Stimulated activated CD4-positive, alpha-beta T cell treated with anti-CD3 and anti-CD28 coated beads, TNF-alpha, amount 100 ng/mL, for 1 hour (primary cell): ENCODE data around the gene SLC38A9.
"Not testable (repeated sequence)": the region's sequence is repeated elsewhere in the genome, so short reads cannot be mapped to it uniquely, and the experiment has no call there.

Experiments used
- DNase-seq, 3 donors: peaks; one replicate each; pipeline ENCODE4 v3.0.0-alpha.2; 2020; ENCODE audit warnings: low read depth in 3 of 3, low spot score in 1 of 3

The SLC38A9 gene

DNA sequence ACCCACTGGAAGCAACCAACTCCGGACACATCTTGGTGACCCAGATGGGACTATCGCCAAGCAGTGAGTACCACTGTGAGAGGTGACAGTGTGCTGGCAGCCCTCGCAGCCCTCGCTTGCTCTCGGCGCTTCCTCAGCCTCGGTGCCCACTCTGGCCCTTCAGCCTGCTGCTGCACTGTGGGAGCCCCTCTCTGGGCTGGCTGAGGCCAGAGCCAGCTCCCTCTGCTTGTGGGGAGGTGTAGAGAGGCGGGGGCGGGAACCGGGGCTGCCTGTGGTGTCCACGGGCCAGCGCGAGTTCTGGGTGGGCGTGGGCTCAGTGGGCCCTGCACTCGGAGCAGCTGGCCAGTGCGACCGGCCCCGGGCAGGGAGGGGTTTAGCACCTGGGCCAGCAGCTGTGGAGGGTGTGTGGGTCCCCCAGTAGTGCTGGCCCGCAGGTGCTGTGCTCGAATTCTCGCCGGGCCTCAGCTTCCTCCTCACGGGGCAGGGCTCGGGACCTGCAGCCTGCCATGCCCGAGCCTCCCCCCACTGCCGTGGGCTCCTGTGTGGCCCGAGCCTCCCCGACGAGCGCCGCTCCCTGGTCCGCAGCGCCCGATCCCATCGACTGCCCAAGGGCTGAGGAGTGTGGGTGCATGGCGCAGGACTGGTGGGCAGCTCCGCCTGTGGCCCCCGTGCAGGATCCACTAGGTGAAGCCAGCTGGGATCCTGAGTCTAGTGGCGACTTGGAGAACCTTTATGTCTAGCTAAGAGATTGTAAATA, 98.8 kb downstream of the SLC38A9 start:
- DNase-seq = no peak

DNA sequence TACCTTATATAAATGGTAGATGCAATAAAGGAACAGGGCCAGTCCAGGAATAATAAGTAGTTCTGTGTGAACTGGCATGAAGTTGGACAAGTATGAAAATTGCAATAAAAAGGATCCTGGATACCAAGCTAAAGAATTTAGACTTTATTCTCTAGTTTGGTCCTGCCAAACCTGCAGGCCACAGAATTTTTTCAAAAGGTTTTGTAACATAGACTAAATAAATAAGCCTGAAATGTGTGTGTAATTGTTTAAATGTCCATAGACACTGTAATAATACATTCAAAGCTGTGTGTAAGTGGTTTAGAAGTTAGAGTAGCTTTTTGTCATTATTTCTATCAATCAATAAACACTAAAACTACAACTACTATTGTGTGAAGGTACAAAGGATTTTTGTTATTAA, 101.6 kb downstream of the SLC38A9 start:
- DNase-seq = no peak

DNA sequence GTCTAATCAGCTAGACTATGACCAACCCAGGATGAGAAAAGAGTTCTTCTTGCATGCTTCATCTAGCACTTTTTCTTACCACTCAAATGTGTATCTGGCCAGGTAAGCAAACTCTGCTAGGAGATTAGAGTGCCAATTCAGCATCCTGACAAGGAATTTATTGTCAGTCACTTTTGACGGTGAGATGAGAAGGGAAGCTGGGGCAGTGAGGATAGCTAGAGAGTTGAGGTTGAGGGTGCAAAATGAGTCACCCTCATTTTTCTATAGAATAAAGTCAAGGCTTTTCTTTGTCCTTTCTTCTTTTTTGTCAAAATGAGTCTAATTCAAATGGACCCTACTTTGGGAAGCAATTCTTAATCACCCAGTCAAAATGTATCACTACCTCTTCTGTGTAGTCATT, 102.7 kb downstream of the SLC38A9 start:
- DNase-seq = no peak

DNA sequence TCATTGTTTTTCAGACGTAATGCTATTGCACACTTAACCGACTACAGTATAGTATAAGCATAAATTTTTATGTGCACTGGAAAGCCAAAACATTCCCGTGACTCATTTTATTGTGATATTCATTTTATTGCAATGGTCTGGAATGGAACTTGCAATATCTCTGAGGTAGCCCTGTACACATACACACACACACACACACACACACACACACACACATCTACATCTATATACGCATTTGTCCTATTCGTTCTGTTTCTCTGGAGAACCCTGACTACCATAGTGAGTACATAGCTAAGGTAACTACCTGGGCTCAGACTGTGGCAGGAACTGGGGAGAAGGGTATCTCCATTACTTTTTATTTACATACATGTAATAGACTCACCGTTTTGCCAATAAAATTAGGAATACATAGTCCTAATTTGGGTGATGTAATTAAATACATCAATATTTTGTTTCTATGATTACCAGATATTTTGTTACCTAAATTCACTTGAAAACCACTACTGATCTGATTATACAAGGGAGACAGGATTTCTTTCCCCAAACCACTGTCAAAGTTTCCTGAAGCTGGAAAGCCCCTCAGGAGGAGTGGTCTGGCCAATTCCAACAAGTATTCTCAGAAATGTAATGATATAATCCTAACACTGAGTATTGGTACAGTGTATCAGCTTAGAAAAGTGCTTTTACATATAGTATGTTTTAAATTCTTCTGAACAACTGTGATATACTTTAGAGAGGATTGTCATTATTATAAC, 103.4 kb downstream of the SLC38A9 start:
- no peak for DNase-seq

DNA sequence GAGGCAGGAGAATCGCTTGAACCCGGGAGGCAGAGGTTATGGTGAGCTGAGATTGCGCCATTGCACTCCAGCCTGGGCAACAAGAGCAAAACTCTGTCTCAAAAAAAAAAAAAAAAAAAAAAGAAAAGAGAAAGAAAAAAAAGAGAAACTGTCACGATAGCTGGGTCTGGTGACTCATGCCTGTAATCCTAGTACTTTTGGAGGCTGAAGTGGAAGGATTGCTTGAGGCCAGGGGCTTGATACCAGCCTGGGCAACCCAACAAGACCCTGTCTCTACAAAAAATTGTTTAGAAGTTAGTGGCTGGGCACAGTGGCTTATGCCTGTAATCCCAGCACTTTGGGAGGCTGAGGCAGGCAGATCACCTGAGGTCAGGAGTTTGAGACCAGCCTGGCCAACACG, 104.8 kb downstream of the SLC38A9 start:
- DNase-seq = not testable (repeated sequence)

DNA sequence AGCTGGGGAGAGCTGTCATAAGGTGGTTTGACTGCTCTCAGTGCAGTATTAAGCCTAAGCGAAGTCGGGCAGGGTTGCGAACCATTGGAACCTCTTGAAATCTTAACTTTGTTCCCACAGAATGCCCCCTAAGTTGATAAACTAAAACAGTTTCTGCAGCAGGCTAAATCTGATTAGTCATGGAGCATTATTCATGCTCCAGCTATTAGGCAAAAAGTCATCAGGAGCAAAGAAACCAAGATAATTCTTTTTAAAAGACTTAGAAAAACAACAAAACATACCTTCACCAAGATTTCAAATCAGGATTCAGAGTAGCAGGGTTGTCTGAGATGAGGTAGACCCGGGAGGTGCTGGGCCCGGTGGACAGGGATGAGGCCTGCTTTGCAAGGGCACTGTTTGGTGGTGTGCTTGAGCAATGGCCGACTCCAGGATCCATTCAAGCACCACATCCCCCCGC, 107.5 kb downstream of the SLC38A9 start:
- DNase-seq = no peak

DNA sequence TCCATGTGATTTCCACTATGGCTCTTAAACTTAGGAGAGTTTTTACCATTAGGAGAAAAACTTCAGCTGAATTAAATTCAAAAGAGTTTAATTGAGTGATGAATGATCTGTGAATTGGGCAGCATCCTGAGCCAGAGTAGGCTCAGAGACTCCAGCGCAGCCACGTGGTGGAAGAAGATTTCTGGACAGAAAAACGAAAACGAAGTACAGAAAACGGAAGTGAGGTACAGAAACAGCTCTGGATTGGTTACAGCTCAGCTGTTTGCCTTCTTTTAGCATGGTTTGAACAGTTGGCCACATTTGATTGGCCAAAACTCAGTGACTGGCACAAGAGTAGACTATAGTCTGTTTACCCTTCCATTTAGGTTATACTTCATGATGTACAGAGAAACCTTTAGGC, 108.2 kb downstream of the SLC38A9 start:
- no peak for DNase-seq

DNA sequence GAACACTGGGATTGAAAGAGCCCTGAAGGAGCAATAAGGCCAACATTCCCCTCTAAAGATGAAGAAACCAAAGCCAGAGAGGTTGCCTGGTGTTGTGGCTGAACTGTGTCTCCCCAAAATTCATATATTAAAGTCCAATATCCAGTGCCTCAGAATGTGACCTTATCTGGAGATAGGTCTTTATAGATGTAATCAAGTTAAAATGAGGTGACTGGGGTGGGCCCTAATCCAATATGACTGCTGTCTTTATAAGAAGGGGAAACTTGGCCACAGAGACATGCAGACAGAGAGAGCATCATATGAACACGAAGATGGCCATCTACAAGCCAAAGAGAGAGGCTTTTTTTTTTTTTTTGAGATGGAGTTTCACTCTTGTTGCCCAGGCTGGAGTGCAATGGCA, 110.5 kb downstream of the SLC38A9 start:
- no peak for DNase-seq

DNA sequence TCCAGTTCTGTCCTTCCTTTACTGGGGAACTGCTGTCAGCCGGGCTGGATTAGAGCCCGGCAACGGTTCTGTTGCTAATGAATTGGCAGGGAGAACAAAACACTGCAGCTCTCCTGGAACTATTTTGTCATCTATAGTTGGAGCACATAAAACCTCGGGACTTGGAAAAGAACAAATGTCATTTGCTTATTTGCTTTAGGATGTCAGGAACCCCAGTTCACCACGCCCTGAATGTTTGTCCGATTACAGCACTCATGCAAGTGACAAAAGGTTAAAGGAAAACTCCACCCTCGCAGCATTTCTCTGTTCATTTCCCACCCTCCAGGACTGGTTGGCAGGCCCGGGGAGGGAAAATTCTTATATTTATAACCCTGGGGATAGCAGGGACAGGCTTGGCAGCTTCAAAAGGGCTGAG, 110.9 kb downstream of the SLC38A9 start:
- no peak for DNase-seq

DNA sequence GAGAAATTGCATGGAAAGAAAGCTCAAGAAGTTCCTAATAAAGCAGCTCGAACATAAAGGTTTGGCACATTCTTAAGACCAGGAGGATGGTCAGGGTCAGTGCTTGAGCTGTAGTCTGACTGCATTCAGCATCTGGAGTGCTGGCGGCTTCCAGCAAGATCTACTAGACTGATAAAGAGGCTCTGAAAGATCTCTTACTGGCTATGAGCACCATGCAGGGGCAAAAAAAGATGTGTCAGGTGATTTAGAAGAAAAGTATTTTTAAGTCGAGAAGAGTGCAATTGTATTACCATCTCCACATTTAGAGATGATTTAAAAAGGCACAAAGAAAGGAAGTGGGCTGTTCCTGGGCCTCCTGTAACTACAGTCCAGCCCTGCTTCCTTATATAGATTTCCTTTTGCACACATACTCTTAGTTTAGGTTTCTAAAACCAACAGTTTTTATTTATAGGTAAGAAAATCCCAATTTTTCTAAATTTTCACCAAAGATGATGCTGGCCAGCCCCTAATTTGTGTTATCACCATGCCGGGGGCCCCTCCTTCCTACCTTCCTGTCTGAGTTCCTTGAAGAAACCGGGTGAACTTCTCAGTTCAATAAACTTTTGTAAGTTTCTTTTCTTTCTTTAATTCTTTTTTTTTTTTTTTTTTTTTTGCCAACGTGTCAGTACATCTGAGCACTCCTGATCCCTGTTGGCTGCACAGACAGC, 111.5 kb downstream of the SLC38A9 start:
- no peak for DNase-seq

DNA sequence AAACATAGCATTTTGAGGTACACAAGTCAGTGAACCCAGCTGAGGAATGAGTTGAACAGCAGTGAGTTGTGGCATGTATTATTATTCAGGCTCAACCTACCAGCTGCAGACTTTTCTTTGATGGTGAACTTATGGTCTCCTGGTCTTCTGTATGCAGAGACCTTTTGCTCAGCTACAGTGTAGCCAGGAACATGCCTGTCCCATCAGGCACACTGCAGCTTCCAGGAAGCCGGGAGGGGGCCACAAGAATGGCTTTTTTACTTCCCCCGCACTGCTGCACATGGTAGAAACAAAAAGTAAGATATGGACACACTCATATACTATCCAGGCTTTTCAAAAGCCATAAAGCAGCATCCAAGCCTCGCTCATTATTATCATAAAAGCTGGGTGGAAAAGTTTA, 112.0 kb downstream of the SLC38A9 start:
- DNase-seq = no peak

DNA sequence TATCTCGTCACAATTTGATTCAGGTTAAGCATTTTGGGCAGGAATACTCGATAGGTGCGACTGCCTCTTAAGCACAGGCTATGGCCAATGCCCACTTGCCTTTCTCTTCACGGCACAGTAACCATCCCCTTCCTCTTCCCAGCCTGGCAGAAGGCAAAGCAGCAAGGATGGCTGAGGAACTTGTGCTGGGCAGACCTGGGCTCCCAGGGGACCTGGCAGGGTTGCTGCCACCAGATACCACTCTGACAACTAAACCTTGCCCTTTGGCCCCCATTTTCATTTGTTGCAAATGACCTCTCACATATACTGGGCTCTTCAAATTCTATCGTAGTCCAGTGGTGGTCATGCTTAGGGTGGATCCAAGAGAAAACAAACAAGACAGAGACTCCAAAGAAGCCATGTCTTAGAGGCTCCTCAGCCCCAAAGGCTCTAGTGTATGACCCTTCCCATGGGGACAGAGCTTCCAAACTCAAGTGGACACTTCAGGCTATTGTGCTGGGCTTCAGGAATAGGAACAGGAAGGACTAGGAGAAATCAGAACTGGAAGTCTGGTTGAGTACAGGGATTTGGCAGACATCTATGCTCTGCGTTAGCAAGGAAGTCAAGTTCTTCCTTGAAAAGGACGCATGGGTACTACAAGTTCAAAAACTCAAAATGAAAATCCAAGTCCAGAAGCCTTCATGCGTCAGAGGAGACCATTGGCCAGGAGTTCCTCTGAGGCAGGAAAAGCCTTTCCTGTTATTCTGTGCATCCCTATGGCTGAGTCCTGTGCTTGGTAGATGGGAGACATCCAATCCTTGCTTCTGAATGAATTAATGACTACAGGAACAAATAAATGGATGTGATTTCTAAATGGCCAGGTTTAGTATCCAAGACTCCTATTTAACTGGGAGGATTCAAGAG, 112.7 kb downstream of the SLC38A9 start:
- no peak for DNase-seq

DNA sequence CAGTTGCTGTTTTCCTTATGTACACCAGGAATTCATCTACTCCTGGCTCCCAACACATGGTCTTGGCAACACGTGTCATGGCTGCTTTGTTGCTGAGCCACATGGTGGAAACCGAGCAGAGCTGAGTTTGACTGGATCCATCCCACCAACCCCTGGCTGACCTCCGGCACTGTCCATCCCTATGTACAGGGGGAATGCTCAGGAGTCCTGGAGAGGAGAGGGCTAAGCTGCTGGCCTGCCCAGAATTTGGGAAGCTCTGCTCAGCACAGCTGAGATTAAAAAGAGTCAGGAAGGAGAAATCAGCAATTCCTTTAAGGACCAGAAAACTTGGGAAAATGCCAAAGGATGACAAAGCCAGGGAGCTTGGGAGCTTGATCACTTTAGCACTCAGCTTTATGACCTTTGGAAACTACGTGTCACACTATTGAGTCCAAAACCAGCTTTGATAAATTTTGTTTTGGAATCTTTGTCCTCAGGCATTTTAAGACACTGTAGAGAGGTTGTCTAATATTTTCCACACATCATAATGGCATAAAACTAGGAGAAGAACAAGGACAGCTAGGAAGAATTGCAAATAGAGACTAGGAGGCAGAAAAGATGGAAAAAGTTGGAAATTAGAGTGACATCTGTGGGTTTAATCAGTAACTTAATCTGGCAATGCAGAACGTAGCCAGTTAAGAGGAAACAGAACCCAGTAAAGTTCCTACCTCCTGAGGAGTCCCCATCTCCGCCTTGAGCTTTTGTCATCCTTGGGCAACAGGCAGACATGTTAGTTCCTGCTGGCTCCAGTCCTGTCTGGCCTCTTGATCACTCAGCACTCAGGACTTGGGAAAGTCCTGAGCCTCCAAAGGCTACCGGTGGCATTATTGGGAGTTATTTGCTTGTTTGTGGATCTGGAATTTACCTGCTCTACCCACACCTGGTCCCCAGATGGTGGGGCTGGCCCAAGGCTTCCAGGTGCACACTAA, 114.8 kb downstream of the SLC38A9 start:
- DNase-seq = no peak

DNA sequence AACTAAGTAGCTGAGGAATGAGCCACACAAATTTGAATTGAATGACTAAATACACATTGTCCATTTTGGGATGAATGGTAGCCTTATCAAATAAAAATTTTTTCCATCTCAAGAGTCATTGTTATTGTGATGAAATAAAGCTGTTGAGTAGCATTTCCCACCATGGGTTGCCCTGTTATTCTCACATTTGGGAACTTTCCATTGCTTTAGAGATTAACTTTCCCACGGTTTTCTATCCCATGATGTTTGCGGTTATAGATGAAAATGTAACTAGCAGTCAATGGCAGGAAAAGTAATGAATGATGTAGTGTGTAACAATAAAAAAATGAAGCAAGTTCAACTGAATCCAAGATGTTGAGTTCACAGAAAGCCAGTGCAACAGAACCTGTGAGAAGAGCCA, 117.5 kb downstream of the SLC38A9 start:
- no peak for DNase-seq

DNA sequence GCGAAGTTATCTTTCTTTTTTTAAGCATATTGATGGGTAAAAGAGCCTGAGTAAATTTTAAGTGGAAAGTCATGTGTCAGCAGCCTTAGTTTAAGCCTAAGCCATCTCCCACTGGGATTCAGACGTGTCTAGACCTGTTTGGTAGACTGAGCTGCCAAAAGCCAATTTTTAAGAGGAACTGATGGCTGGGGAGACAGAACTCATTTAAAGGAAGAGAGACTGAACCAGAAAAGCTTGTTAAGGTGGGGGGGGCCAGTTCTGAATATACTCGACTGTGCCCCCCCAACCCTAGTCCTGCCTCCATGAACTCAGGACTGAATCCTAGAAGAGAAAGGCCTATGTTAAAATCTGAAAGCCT, 119.0 kb downstream of the SLC38A9 start:
- DNase-seq = no peak

DNA sequence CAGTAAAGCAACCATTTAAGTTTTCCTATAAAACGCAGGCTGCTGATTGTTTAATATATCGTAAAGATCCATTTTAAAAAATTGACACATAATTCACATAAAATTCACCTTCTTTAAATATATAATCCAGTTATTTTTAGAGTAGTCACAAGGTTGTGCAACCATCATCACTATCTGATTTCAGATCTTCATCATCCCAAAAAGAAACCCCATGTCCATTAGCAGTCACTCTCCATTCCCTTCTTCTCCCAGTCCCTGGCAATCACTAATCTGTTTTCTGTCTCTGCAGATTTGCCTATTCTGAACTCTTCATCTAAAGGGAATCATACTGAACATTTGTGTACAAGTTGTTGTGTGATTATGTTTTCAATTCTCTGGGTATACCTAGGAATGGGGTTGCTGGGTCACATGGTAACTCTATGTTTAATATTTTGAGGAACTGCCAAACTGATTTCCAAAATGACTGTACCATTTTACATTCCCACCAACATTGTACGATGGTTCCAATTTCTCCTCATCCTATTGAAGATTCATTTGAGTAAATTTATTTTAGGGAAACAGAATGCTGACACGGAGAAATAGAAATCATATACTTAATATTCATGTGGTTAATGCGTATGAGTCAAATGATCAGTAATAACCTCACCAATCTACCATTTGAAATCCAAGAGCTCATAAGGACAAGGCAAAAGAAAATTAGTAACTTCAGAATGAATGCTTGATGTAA, 119.6 kb downstream of the SLC38A9 start:
- DNase-seq = no peak

DNA sequence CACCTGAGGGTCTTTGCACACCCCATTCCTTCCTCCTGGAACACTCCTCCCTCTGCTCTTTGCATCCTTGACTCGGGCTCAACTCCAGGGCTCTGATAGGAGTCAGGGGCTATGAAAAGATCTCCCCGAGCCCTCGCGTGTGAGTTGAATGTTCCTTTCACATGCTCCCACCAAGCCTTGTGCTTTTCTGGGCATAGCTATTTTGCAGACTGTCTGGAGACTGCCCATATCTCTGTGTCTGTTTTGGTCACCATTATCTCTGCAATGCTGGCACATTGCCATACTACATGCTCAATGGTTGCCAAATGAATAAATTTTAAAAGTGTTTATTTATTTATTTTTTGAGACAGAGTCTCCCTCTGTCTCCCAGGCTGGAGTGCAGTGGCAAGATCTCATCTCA, 120.4 kb downstream of the SLC38A9 start:
- DNase-seq = no peak

DNA sequence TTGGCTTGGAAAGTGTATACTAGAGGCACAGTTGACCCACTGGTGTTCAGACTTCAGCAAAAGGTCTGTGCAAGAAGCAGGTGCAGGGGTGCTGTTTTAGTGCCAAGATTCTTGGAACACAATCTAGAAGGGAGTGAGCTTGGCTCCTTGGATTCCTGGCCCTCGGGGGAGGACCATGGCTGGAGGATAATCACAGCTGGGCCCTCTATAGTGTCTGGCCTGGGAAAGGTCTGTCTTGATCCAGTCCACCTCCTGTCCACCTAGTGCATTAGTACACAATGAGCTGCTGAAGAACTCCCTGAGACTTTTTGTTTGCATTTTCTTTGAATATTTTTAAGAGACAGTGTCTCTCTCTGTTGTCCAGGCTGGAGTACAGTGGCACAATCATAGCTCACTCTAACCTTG, 126.9 kb downstream of the SLC38A9 start:
- no peak for DNase-seq
